Retinal pigment epithelial cell (primary cell): ENCODE measurements around the gene CPTP.
A peak's percentile ranks its signal among the peaks of the same experiment; 100 is the strongest.

Source experiments
- DNase-seq: peaks from one replicate; pipeline ENCODE4 v3.0.0-alpha.2; 2010; ENCODE audit warnings: low read depth
- H3K4me3 ChIP-seq: 2 replicates; pipeline ENCODE4 v1.5.1; 2011; ENCODE audit warnings: mild to moderate bottlenecking, low read length, control low read depth, moderate library complexity
- TF ChIP-seq, protein P1 (sequence below): conservative IDR thresholded peaks from 2 replicates; pipeline ENCODE4 v1.5.1; 2011; ENCODE audit warnings: low read depth, low read length, control low read depth, inconsistent platforms

The CPTP gene

DNA sequence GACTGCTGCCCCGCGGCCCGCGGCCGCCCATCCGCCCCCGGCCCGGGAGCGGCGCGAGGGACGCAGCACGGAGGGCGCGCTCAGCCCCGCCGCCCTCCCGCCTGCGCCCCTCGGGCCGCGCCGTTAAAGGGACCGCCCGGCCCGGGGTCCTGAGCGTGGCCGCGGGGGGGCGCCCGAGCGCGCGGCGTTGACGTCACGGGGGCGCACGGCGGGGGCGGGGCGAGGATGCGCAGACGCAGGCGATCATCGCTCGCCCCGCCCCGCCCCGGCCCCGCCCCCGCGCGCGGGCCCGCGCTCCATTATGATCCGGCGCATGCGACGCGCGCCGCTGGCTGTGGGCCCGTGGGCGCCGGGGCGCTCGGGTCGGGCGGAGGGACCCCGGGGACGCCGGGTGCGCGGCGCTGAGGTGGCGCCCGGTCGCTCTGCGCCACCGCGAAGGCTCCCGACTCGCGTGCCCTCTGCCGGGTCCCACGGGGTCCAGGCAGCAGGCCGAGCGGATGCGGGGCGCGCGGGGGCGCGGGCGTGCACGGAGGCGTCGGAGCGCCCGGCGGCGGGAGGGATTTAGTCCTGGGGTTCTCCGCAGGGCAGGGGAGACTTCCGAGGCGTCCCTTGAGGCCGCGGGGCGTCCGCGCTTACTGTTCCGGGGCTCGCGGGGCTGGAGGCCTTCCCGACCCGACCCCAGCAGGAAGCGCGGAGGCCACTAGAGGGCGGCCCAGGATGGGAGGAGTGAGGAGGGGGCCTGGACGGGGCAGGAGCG is 24.8 kb downstream of the CPTP start, which contains the start of gene DVL1:
TSS of gene DVL1 (minus strand) at position 163 of the 757 bp plus-strand sequence. CDS start 353 bp downstream, outside the sequence.
- no peak for DNase-seq
- TF ChIP-seq, protein P1, sequence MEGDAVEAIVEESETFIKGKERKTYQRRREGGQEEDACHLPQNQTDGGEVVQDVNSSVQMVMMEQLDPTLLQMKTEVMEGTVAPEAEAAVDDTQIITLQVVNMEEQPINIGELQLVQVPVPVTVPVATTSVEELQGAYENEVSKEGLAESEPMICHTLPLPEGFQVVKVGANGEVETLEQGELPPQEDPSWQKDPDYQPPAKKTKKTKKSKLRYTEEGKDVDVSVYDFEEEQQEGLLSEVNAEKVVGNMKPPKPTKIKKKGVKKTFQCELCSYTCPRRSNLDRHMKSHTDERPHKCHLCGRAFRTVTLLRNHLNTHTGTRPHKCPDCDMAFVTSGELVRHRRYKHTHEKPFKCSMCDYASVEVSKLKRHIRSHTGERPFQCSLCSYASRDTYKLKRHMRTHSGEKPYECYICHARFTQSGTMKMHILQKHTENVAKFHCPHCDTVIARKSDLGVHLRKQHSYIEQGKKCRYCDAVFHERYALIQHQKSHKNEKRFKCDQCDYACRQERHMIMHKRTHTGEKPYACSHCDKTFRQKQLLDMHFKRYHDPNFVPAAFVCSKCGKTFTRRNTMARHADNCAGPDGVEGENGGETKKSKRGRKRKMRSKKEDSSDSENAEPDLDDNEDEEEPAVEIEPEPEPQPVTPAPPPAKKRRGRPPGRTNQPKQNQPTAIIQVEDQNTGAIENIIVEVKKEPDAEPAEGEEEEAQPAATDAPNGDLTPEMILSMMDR = peak; percentile 48
- peak within 1 kb of the TSS; percentile 71 for H3K4me3 ChIP-seq

DNA sequence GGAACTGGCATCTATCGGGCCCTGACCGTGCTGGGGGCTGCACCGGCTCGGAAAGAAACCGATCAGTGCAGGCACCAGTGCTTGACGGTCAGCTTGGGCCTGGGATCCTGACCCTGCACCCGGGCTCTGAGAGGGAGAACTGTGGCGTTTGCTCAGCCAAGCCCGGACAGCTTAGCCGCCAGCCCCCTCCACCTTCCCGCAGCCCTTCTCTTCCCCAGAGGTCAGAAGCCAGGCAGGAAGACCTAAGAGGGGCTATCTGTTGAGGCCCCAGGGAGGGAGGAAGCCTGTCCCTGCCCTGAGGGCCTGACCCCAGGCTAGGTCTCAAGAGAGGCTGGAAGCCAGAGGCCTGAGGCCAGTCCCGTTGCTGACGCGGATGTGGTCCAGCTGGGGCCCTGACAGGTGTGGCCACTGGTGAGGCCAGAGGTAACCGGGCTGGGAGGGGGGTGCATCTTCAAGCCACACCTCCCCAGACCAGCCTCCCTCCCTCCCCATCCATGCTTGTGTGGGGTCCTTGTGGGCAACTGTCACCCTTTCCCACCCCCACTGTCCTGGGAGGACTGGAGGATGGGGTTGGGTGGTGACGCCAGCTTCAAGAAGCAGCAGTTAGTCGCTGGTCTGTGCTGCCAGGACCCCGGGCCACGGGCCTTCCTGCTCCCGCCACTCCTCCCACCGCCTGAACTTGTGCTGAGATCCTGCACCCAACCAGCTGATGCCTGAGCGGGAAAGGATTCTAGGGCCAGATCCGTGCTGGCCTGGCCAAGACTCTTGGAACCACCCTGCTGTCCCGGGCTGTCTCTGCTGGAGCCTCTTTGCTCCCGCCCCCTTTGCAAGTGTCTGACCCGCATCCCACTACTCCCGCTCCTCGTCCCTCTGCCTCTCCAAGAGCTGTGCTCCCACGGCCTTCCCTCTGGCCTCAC is 27.2 kb downstream of the CPTP start:
- no peak overlapping the region for H3K4me3 ChIP-seq
- TF ChIP-seq, protein P1 = no peak
- no peak for DNase-seq

DNA sequence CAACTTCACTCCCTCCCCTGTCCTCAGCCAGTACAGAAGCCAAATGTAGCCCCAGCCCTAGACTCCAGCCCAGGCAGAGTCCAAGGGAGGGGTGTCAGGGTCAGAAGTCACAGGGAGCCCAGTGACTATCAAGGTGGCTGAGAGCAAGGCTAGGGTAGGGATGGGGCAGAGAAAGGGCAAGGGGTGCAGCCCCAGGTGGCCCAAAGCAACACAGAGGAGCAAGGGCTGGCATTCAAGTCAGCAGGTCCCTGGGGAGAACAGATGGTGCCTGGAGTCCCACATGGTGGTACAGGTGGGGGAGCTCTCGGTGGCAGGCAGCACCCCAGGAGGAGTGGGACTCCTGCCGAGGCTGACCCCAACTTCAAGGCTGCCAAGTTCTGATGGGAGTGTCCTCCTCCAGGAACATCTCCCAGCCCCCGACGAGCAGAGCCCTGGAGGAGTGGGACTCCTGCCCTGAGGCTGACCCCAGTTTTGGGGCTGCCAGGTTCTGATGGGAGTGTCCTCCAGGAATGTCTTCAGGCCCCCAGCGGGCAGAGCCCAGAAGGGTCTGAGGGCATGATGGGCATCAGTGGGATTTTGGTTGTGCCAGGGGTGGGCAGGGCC is 28.3 kb downstream of the CPTP start:
- DNase-seq = no peak
- no peak overlapping the region for H3K4me3 ChIP-seq
- TF ChIP-seq, protein P1 = no peak

DNA sequence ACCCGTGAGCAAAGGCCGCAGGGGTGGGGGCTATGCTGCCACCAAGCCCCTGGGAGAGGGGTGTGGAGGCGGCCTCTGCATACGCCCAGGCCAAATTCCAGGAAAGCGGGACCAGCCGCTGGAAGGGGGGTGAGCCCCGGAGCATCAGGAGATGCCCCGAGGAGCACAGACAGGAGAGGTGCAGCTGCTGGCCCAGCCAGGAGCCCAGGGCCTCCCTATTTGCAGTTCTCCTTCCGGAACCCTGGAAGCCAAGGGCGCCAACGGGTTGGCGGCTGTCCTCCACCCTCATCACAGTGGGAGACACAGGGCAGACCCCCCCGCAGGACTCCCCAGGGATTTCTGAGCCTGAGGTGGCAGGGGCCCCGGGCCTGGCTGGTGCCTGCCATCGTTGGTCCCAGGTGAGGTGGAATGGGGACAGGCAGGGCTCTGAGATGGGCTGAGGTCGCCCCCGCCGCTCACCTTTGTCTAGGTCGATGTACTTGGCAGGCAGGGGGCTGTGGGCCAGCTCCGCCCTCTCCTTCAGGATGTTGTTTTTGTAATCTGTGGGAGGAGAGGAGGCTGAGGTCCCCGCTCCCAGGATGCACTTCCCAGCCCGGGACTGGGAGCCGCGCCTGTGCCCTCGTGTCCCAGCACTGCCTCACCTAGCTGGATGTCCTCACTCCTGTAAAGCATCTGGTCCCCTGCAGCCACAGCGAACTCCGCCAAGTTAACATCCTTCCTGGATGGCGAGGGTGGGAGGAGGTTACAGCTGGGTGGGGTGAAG is 29.0 kb downstream of the CPTP start:
- no peak overlapping the region for H3K4me3 ChIP-seq
- TF ChIP-seq, protein P1 = no peak
- DNase-seq = no peak

DNA sequence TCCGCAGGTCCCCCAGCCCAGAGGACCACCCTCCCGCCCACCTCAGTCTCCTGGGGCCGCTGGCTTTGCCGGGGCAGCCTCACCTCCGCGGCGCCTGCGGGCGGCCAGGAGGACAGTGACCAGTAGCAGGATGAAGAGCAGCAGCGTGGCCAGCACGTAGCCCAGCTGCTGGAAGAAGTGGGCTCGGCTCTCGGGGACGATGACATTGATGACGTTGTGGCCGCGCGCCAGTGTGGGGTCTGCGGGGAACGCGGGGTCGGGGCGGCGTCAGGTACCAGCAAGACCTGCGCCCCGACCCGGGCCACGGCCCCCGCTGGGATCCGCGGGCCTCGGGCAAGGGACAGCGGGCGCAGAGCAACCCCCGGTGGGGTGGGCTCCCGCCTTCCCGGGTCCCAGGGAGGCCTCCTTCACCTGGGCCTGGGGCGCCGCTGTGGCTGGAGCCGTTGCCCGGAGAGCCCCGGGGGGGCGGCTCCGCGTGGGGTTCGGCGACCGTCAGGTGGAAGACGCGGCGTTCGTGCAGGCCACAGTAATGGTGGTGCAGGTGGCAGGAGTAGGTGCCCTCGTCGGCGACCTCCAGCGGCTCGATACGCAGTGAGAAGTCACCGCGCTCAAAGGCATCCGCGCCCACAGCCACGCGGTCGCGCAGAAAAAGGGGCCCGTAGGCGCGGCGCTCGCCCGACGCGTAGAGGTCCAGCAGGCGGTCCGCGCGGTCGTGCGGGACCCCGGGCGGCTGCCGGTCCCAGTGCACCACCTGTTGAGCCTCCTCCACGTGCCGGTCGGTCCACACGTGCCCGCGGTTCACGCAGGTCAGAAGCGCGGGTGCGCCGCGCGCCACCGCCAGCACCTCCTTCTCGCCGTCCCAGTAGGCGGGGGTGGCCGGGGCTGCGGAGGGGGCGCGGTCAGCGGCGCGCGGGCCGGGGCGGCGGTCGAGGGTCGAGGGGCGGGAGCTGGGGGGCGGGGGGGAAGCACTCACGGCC is 30.0 kb downstream of the CPTP start:
- DNase-seq = no peak
- no peak overlapping the region for H3K4me3 ChIP-seq
- TF ChIP-seq, protein P1 = no peak
